Suprapubic skin (tissue), 4 donors: Measurements from ENCODE around the gene GALNT9.

ENCODE experiments used
- CTCF ChIP-seq, 2 donors: fragments of 200-600 bp in 1 of 2; fragments of 450-650 bp in 1 of 2; sonication (generic) in 1 of 2; IDR thresholded peaks; one replicate each; pipeline ENCODE4 v1.5.1; 2016 to 2019; ENCODE audit warnings: antibody characterized with exemption in 2 of 2, mild to moderate bottlenecking in 1 of 2, moderate library complexity in 1 of 2
- POLR2A ChIP-seq, 2 donors: fragments of 450-650 bp; IDR thresholded peaks; one replicate each; pipeline ENCODE4 v1.6.1; 2017; ENCODE audit warnings: antibody characterized with exemption in 2 of 2, mild to moderate bottlenecking in 2 of 2, moderate library complexity in 2 of 2
- POLR2AphosphoS5 ChIP-seq, 3 donors: sonication (generic); formaldehyde crosslinking; IDR thresholded peaks; one replicate each; pipeline ENCODE4 v1.6.1; 2017; ENCODE audit warnings: antibody characterized with exemption in 3 of 3

- no peak for TF ChIP-seq CTCF (IDR thresholded peaks at IDR 0.05)
- no peak for TF ChIP-seq POLR2A (IDR thresholded peaks at IDR 0.05)
- no peak for TF ChIP-seq POLR2AphosphoS5 (IDR thresholded peaks at IDR 0.05)
Observed at GRCh38 chr12:132312516-132312915, 16.9 kb downstream of the GALNT9 start.
